ENCODE measurements around the gene TSPEAR.

TSPEAR gene

DNA sequence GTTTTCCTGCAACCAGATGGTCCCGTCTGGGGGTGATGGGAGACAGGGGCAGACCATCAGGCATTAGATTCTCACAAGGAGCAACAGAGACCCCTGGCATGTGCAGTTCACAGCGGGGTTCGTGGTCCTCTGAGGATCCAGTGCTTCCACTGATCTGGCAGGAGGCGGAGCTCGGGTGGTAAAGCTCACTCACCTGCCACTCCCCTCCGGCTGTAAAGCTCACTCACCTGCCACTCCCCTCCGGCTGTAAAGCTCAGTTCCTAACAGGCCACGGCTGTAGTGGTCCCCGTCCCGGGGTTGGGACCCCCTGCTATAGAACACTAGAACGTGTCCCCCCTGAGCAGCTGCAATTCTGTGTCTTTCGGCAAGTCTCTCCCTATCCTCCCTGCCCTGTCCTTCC, 9.8 kb downstream of the TSPEAR start:
- TF ChIP-seq EZH2phosphoT487 (IDR thresholded peaks at IDR 0.05; ENCODE audit: borderline replicate concordance, low read length) (no peak), CTCF (IDR thresholded peaks at IDR 0.05; ENCODE audit: low read depth, low read length, poor library complexity, severe bottlenecking) (no peak)
- Histone ChIP-seq H3K27me3 (ENCODE audit: control insufficient read depth, low read length) (peaks cover 5% of the 10 kb centered on the region; the same call in 1 of the 2 replicates), H4K20me1 (ENCODE audit: control insufficient read depth, insufficient read depth, low read depth, low read length) (no peaks in the 10 kb centered on the region)

GRCh38 chr21:44701023-44701400, 10.4 kb downstream of the TSPEAR start:
- TF ChIP-seq CTCF (IDR thresholded peaks at IDR 0.05; ENCODE audit: low read depth, low read length, poor library complexity, severe bottlenecking) (no peak), EZH2phosphoT487 (IDR thresholded peaks at IDR 0.05; ENCODE audit: borderline replicate concordance, low read length) (no peak)
- peaks cover 5% of the 10 kb centered on the region; the same call in 1 of the 2 replicates for H3K27me3 ChIP-seq (ENCODE audit: control insufficient read depth, low read length)
- peaks cover under 1% of the 10 kb centered on the region; the same call in 1 of the 2 replicates for H3K9me3 ChIP-seq (ENCODE audit: control insufficient read depth, insufficient read depth, low read length)
- no peak overlapping the region for H3K27ac ChIP-seq (ENCODE audit: low read depth, low read length)
- H3K79me2 ChIP-seq (ENCODE audit: control insufficient read depth, low read length): no peaks in the 10 kb centered on the region
- no peaks in the 10 kb centered on the region for H3K36me3 ChIP-seq (ENCODE audit: control insufficient read depth, low read length)
- H3K9me2 ChIP-seq (replicated peaks; ENCODE audit: control insufficient read depth, low read length): no peaks in the 10 kb centered on the region
- no peaks in the 10 kb centered on the region for H4K20me1 ChIP-seq (ENCODE audit: control insufficient read depth, insufficient read depth, low read depth, low read length)
- H3K4me1 ChIP-seq (ENCODE audit: control insufficient read depth, low read length): no peaks in the 10 kb centered on the region
- H3K4me3 ChIP-seq (ENCODE audit: low read length): no peak overlapping the region
- no peak overlapping the region for H3K4me2 ChIP-seq (ENCODE audit: low read length)
- no peaks in the 10 kb centered on the region for H3F3A ChIP-seq (ENCODE audit: control insufficient read depth, insufficient read depth)

More for the DNA sequence above, 9.8 kb downstream of the TSPEAR start:
- Histone ChIP-seq H3K36me3 (ENCODE audit: control insufficient read depth, low read length) (no peaks in the 10 kb centered on the region), H3K79me2 (ENCODE audit: control insufficient read depth, low read length) (no peaks in the 10 kb centered on the region), H3F3A (ENCODE audit: control insufficient read depth, insufficient read depth) (no peaks in the 10 kb centered on the region), H3K9me3 (ENCODE audit: control insufficient read depth, insufficient read depth, low read length) (peaks cover 4% of the 10 kb centered on the region; the same call in 1 of the 2 replicates), H3K4me3 (ENCODE audit: low read length) (no peak overlapping the region), H3K4me1 (ENCODE audit: control insufficient read depth, low read length) (no peaks in the 10 kb centered on the region), H3K27ac (ENCODE audit: low read depth, low read length) (no peak overlapping the region), H3K9me2 (replicated peaks; ENCODE audit: control insufficient read depth, low read length) (no peaks in the 10 kb centered on the region), H3K4me2 (ENCODE audit: low read length) (no peak overlapping the region)

- H3K4me3 ChIP-seq (ENCODE audit: low read length): no peak overlapping the region
- no peaks in the 10 kb centered on the region for H3K9me2 ChIP-seq (replicated peaks; ENCODE audit: control insufficient read depth, low read length)
- TF ChIP-seq CTCF (IDR thresholded peaks at IDR 0.05; ENCODE audit: low read depth, low read length, poor library complexity, severe bottlenecking) (no peak), EZH2phosphoT487 (IDR thresholded peaks at IDR 0.05; ENCODE audit: borderline replicate concordance, low read length) (no peak)
- no peak overlapping the region for H3K4me2 ChIP-seq (ENCODE audit: low read length)
- no peaks in the 10 kb centered on the region for H4K20me1 ChIP-seq (ENCODE audit: control insufficient read depth, insufficient read depth, low read depth, low read length)
- H3K36me3 ChIP-seq (ENCODE audit: control insufficient read depth, low read length): no peaks in the 10 kb centered on the region
- peaks cover 5% of the 10 kb centered on the region; the same call in 1 of the 2 replicates for H3K27me3 ChIP-seq (ENCODE audit: control insufficient read depth, low read length)
- H3K79me2 ChIP-seq (ENCODE audit: control insufficient read depth, low read length): no peaks in the 10 kb centered on the region
- H3F3A ChIP-seq (ENCODE audit: control insufficient read depth, insufficient read depth): no peaks in the 10 kb centered on the region
- H3K27ac ChIP-seq (ENCODE audit: low read depth, low read length): no peak overlapping the region
- H3K9me3 ChIP-seq (ENCODE audit: control insufficient read depth, insufficient read depth, low read length): no peaks in the 10 kb centered on the region
- H3K4me1 ChIP-seq (ENCODE audit: control insufficient read depth, low read length): no peaks in the 10 kb centered on the region
Measured at GRCh38 chr21:44700101-44701022, 11.0 kb downstream of the TSPEAR start.

All from DOHH2 (cell line).